ENCODE results near the gene MGA.
A peak's percentile ranks its signal among the peaks of the same experiment; 100 is the strongest.

Gene MGA

GRCh38 chr15:41804916-41805666 lies 144.9 kb downstream of the MGA start:
- no peak for DNase-seq (ENCODE audit: low read depth in 1 of 2, low spot score in 1 of 2)

GRCh38 chr15:41805711-41806110 lies 145.5 kb downstream of the MGA start:
- DNase-seq (ENCODE audit: low read depth in 1 of 2, low spot score in 1 of 2): no peak

- DNase-seq (ENCODE audit: low read depth in 1 of 2, low spot score in 1 of 2): no peak
These were observed 146.3 kb downstream of the MGA start for GRCh38 chr15:41806291-41807181.

DNA sequence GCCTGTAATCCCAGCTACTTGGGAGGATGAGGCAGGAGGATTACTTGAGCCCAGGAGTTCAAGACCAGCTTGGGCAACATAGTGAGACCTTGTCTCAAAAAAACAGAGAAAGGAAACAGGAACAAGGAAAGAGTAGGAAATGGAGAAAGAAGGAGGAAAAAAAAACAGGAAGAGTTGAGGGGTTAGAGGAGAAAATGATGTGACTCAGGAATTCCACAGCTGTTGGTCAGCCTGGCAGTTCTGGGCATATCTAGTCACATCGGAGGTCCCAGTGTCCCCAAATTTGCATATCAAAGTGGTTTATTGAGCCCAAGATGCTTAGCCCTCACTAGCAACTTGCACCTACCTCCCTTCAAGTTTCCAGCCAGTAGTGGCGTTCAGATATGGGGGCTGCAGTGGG lies 148.9 kb downstream of the MGA start:
- DNase-seq (ENCODE audit: low read depth in 1 of 2, low spot score in 1 of 2): no peak

- DNase-seq (ENCODE audit: low read depth in 1 of 2, low spot score in 1 of 2): no peak
These were observed 149.5 kb downstream of the MGA start for GRCh38 chr15:41809526-41810220.

DNA sequence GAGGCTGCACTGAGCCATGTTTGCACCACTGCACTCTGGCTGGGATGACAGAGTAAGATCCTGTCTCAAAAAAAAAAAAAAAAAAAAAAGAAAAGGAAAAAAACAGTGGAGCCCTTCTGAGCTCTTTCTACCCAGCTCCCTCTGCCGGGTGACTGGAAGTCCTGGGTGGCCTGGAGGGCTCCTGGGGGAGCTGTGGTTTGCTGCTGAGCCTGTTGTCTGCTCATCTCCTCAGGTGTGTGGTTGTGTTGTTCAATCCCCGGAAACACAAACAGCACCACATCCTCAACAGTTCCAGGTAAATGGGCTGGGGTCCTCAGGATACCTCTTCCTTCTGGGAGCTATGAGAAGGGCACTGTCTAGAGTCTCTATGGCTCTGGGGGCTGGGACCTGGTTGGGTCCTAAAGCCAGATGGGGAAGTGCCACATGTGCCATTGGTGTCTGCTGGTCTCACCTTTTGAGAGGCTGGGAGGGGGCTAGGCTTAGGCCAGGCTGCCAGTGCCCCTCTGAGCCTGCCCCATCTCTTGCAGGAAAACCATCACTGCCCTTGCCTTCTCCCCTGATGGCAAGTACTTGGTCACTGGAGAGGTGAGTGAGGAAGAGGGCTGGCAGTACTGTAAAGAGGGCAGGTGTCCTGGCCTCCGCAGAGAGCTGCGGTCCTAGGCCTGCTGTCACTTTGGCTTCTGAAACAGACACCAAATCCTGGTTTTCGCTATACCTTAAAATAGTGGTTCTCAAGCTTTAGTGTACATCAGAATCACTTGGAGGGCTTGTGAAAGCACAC lies 150.6 kb downstream of the MGA start:
- DNase-seq (ENCODE audit: low read depth in 1 of 2, low spot score in 1 of 2): no peak

- DNase-seq (ENCODE audit: low read depth in 1 of 2, low spot score in 1 of 2): peak; percentile 42 to 65
These were observed 151.4 kb downstream of the MGA start for GRCh38 chr15:41811432-41812195.

DNA sequence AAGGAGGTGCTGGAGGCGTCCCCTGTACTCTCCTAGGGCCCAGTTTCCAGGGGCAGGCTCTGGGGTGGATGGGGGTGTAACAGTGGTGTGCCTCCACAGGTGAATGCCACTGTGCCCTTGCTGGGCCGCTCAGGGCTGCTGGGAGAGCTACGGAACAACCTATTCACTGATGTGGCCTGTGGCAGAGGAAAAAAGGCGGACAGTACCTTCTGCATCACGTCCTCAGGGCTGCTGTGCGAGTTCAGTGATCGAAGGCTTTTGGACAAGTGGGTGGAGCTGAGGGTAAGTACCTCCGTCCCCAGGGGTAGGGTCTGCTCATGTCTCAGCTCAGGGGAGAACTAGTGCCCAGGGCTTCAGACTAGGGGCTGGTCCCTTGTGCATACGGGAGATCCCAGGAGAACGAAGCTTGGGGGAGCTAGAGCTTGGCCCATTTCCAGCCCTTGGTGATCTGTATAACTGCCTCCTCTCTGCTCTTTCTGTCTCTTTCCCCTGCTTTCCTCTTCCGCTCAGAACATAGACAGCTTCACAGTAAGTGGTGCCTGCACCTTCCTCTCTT lies 152.7 kb downstream of the MGA start:
- no peak for DNase-seq (ENCODE audit: low read depth in 1 of 2, low spot score in 1 of 2)

GRCh38 chr15:41813426-41813825 lies 153.2 kb downstream of the MGA start:
- no peak for DNase-seq (ENCODE audit: low read depth in 1 of 2, low spot score in 1 of 2)

- no peak for DNase-seq (ENCODE audit: low read depth in 1 of 2, low spot score in 1 of 2)
These were observed 154.3 kb downstream of the MGA start for GRCh38 chr15:41814534-41814933.

DNA sequence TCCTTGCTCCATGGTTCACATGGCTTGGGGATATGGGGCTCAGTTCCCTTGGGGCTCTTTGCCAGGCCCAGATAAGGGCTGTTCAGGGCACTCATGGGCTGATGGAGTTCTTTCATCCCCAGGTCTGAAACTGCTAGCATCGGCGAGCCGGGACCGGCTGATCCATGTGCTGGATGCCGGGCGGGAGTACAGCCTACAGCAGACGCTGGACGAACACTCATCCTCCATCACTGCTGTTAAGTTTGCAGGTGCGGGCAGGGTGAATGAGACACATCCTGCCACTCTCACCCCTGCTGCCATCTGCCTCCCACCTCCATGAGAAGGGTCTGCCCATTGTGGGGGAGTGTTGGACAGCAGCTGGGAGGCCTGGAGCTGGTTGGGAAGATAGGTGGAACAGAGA lies 156.6 kb downstream of the MGA start:
- no peak for DNase-seq (ENCODE audit: low read depth in 1 of 2, low spot score in 1 of 2)

- no peak for DNase-seq (ENCODE audit: low read depth in 1 of 2, low spot score in 1 of 2)
These were observed 157.1 kb downstream of the MGA start for GRCh38 chr15:41817327-41817726.

GRCh38 chr15:41817781-41818180 lies 157.6 kb downstream of the MGA start:
- no peak for DNase-seq (ENCODE audit: low read depth in 1 of 2, low spot score in 1 of 2)

DNA sequence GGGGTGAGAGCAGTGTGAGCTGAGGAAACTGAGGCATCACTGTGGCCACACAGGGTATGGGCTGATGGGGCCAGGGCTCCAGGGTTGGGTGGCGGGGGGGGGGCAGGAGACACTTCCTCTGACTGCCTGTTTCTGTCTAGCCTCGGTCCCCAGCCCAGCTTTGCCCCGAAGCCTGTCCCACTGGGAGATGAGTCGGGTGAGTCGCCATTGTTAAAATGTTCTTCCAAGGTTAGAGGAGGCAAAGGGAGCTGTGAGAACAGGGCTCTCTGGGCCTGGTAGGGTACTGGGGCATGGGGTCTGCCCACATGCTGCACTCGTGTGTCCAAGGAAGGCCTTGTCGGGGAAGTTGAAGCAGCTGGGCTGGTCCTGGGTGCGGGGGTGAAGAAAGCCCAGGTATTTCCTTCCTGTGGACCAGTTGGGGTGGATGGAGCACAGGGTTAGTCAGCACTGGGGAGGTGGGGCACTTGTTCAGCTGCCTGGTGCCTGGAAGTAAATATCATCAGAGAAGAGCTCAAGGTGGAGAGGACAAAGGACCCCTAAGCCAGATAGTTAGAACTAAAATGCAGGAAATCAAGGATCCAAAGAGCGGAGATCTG lies 159.3 kb downstream of the MGA start:
- no peak for DNase-seq (ENCODE audit: low read depth in 1 of 2, low spot score in 1 of 2)

DNA sequence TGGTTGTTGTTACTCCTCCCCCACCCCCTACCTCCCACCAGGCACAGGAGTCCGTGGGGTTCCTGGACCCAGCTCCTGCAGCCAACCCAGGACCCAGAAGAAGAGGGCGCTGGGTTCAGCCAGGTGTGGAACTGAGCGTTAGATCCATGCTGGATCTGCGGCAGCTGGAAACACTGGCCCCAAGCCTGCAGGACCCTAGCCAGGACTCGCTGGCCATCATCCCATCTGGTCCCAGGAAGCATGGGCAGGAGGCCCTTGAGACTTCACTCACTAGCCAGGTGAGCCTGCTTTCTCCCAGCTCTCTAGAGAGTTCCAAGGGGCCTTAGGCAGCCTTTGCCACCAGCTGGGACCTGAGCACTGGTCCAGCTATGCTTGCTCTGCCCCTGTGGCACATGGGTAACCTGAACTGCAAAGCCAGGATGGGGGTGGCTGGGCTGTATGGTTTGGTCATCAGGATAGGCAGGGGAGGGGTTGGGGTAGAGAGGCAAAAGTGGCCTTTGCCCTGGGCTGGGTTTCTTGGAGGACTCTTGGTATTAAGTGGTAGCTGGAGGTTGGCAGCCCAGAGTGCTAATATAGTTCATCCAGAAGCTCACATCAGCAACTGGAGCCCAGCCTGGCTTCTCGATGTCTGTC lies 160.7 kb downstream of the MGA start:
- no peak for DNase-seq (ENCODE audit: low read depth in 1 of 2, low spot score in 1 of 2)

DNA sequence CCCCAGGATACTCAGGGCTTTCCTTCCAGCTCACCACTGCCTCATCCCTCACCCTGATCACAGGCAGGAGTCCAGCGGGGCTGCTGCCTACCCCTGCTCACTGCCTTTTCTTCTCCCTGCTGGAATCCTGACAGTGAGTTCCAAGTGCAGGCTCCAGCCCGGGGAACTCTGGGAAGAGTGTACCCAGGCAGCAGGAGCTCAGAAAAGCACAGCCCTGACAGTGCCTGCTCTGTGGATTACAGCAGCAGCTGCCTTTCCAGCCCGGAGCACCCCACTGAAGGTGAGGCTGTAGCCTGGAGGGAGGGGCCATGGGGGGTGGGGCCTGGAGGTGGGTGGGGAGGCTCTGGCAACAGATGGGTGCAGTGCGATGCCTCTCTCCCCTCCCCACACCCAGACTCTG lies 161.6 kb downstream of the MGA start:
- DNase-seq (ENCODE audit: low read depth in 1 of 2, low spot score in 1 of 2): no peak

DNA sequence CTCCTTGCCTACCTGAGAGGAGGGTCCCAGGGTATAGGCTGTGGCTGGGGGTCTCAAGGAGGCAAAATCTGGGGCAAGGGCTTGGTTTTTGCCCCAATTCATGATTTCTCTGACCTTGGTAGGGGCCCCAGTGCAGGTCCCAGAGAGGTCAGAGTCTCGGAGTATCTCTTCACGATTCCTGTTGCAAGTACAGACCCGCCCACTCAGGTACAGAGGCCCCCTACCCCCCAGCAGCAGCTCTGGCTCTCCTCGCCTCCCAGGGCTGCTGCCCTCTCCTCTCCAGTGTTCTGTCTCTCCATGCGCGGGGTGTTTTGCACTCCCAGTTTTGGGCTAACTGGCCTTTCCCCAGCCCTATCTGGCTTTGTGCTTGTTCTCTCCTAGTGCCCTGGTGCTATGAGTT lies 162.3 kb downstream of the MGA start:
- DNase-seq (ENCODE audit: low read depth in 1 of 2, low spot score in 1 of 2): no peak
